Memory B cell (primary cell): ENCODE data around the gene PTPRM.

Source experiments
- ATAC-seq: fragments of 150-1000 bp; cut with Tn5 transposase; 2 replicates; pipeline ENCODE4 v1.10.0; 2021; ENCODE audit warnings: low read depth, mild to moderate bottlenecking, moderate library complexity
- DNase-seq, 2 donors: peaks; one replicate each; pipeline ENCODE4 v3.0.0; 2022; ENCODE audit warnings: low spot score in 2 of 2
- H3K27ac Mint-ChIP-seq: one replicate; pipeline ENCODE4 v1.8.0; 2022; ENCODE audit warnings: mild to moderate bottlenecking, moderate library complexity, mixed read lengths
- H3K27me3 Mint-ChIP-seq: one replicate; pipeline ENCODE4 v1.8.0; 2022; ENCODE audit warnings: mixed read lengths
- H3K36me3 Mint-ChIP-seq: one replicate; pipeline ENCODE4 v1.8.0; 2022; ENCODE audit warnings: mild to moderate bottlenecking, mixed read lengths
- H3K4me1 Mint-ChIP-seq: one replicate; pipeline ENCODE4 v1.8.0; 2022; ENCODE audit warnings: mixed read lengths
- H3K4me3 Mint-ChIP-seq: one replicate; pipeline ENCODE4 v1.8.0; 2022; ENCODE audit warnings: mild to moderate bottlenecking, moderate library complexity, mixed read lengths
- H3K9me3 Mint-ChIP-seq: one replicate; pipeline ENCODE4 v1.8.0; 2022; ENCODE audit warnings: mixed read lengths

PTPRM gene

DNA sequence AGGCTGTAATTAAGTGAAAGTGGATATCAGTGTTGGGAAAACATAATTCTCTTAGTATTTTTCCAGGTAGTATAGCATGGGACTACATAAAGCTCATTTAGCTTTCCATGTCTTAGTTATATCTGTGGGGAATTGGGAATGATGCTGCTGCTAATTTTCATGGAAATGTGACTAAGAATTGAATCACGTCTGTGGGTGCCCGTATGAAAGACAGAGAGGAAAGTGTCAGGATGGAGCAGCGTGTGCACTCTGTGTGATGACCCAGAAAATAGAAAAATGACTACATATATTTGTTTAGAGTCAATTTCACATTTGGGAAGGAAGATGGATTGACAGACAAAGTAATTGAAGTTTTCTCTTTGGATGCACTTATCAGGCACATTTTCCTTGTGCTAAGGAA is 212.1 kb downstream of the PTPRM start:
- Mint-ChIP-seq H3K27me3 (no peaks in the 10 kb centered on the region), H3K4me1 (no peaks in the 10 kb centered on the region), H3K4me3 (no peak overlapping the region), H3K36me3 (no peaks in the 10 kb centered on the region), H3K9me3 (no peaks in the 10 kb centered on the region), H3K27ac (no peak overlapping the region)
- no peak for DNase-seq
- ATAC-seq = no peak

DNA sequence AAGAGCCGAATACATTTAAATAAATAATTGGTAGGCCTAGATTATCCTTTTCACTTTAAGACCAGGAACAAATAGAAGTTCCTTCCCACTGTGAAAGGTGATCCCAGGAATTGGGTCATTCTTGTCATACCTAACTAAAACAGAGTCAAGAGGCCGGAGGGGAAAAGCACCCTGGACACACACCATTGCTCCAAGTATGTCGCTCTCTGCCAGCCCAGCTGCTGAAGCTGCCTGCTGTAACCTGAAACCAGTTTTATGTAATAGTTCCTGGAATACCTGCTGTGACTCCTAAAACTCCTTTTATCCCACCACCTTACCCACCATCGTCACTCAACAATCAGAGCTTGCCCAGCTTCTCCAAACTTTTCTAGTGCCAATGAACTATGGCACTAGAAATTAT is 217.1 kb downstream of the PTPRM start:
- H3K4me3 Mint-ChIP-seq = no peak overlapping the region
- no peak for ATAC-seq
- no peaks in the 10 kb centered on the region for H3K36me3 Mint-ChIP-seq
- DNase-seq = no peak
- no peak overlapping the region for H3K27ac Mint-ChIP-seq
- H3K4me1 Mint-ChIP-seq = no peaks in the 10 kb centered on the region
- H3K9me3 Mint-ChIP-seq = peaks cover 7% of the 10 kb centered on the region
- H3K27me3 Mint-ChIP-seq = no peaks in the 10 kb centered on the region

DNA sequence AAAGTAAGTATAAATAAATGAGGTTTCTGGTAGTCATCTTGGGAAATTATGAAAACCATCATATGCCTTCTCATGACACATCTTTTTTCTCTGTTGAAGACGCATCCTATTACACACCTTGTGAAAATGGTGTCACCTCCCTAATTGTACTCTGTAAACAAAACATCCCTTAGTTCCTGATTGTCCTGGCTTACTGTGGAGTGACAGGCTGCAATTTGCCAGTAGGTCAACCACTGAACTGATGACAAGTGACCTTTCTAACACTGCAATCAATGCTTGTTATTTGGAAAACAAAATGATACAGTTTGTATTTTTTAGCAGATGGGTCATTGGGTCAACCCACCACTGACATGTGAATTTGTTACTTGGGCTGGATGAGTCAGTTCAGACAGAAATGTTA is 219.5 kb downstream of the PTPRM start:
- Mint-ChIP-seq H3K4me3 (no peak overlapping the region), H3K27me3 (no peaks in the 10 kb centered on the region)

DNA sequence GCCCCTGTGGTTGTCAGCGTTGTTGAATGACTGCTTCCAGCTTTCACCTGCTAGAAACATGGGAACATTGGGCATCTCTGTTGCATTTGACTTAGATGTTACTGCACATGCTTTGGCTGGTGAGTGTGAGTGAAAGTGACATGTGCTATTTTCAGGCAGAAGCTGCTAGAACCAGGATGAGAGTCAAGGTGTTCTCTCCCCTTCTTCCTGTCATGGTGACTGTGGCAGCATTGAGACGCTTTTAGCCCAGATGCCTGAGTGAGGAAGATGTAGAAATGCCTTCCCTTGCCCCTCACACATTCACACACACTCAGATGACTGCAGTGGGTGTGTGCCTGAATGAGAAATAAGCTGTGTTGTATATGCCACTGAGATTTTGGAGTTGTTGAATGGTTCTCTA is 220.2 kb downstream of the PTPRM start:
- no peaks in the 10 kb centered on the region for H3K27me3 Mint-ChIP-seq
- ATAC-seq (no peak), DNase-seq (no peak)

More for the DNA sequence above, 219.5 kb downstream of the PTPRM start:
- Mint-ChIP-seq H3K36me3 (no peaks in the 10 kb centered on the region), H3K9me3 (peaks cover 7% of the 10 kb centered on the region), H3K27ac (no peak overlapping the region), H3K4me1 (no peaks in the 10 kb centered on the region)
- no peak for DNase-seq
- ATAC-seq = no peak

DNA sequence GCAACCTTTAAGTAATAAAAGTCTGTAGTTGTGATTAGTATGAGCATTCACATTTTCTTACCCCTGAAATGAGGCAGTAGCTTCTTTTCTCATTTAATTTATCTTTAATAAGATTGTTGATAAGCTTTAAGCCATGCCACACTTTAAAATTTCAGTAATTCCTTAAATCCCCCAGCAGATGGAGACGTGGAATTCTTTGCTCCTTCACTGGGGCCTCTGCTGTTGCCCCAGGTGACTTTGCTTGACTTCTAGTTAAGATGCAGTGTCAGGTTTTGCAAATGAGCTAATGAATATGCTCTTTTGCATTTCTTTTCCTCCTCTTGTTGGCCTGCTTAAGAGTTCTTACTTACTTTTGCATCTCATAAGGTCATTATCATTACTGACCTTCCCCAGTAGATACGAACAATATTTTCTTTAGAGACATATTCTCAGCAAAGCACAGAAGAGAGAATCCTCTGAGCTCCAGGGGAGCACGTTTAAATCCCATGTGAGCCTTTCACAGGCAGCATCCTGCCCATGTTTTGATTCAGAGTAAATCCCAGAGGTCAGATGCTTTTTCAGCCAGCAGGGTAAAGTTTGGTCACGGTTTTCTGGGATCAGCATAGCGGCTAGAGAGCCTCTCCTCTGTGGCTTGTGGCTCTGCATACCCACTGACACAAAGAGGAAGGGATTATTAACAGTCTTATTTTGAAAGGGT is 222.9 kb downstream of the PTPRM start:
- H3K9me3 Mint-ChIP-seq = peaks cover 3% of the 10 kb centered on the region
- DNase-seq = no peak
- H3K27ac Mint-ChIP-seq = no peak overlapping the region
- H3K4me1 Mint-ChIP-seq = no peaks in the 10 kb centered on the region
- ATAC-seq = no peak
- no peaks in the 10 kb centered on the region for H3K27me3 Mint-ChIP-seq
- H3K36me3 Mint-ChIP-seq = no peaks in the 10 kb centered on the region
- no peak overlapping the region for H3K4me3 Mint-ChIP-seq

More for the DNA sequence above, 220.2 kb downstream of the PTPRM start:
- Mint-ChIP-seq H3K9me3 (peaks cover 7% of the 10 kb centered on the region), H3K27ac (no peak overlapping the region), H3K4me1 (no peaks in the 10 kb centered on the region), H3K4me3 (no peak overlapping the region), H3K36me3 (no peaks in the 10 kb centered on the region)

DNA sequence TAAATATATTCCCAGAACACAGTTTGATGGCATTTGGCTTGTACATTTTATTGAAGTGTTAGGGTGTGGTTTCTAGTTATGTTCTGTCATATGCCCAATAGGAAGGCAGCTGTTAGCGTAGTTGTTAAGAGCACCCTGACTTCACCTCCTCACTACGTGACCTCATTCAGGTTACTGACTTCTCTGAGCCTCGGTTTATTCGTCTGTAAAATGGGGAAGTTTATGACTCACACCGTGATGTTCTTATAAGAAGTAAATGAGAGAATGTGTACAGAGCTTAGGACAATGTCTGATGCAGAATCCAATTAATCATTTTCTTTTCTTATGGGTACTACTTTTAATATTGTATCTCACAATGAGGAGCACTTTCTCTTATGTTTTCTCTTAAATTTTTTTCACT is 226.0 kb downstream of the PTPRM start:
- no peak for DNase-seq

DNA sequence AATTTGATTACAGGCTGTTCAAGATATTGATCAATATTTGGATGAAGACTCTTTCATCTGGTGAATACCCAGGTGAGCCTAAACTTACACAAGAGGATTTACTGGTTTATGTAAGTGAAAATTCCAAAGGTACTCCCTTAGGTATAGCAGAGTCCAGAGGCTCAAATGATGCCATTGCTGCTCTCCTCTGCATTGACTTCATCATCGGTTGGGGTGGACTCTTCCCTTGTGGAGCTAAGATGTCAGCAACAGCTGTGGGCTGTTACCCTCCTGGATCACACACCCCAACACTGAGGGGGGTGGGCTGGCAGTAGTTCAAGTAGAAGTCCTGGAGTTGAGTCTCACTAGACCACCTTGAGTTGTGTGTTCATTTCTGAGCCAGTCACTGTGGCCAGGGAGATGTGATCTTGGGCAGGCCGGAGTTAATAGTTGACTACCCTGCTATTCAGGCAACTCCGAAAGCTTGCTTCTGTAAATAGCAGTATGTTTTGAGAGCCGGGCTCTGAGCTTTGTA is 236.9 kb downstream of the PTPRM start:
- no peaks in the 10 kb centered on the region for H3K36me3 Mint-ChIP-seq
- no peaks in the 10 kb centered on the region for H3K27me3 Mint-ChIP-seq
- H3K4me3 Mint-ChIP-seq = no peak overlapping the region
- H3K27ac Mint-ChIP-seq = no peak overlapping the region
- peaks cover 4% of the 10 kb centered on the region for H3K9me3 Mint-ChIP-seq
- DNase-seq = no peak
- no peak for ATAC-seq
- no peaks in the 10 kb centered on the region for H3K4me1 Mint-ChIP-seq

More for the DNA sequence above, 226.0 kb downstream of the PTPRM start:
- H3K36me3 Mint-ChIP-seq = no peaks in the 10 kb centered on the region
- no peaks in the 10 kb centered on the region for H3K4me1 Mint-ChIP-seq
- no peaks in the 10 kb centered on the region for H3K9me3 Mint-ChIP-seq
- no peaks in the 10 kb centered on the region for H3K27me3 Mint-ChIP-seq
- ATAC-seq = no peak
- H3K4me3 Mint-ChIP-seq = no peak overlapping the region
- no peak overlapping the region for H3K27ac Mint-ChIP-seq

DNA sequence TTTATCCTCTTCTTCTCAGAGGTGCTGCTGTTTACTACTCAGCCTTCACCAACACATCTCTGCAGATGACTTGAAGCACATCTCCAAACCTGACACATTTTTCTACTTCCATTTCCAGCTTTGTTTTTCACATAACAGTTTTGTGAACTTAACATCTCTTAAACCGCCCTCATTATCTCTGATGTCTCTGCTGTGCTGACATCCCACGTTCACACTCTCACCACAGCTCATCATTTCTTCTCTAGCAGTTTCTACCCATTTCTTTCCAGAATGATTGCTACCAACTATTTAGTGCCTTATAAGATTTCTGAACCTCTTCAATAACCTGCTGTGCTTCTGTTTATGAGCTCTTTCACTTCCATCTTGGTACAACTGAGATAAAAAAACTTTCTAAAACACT is 238.0 kb downstream of the PTPRM start:
- Mint-ChIP-seq H3K27me3 (no peaks in the 10 kb centered on the region), H3K4me3 (no peak overlapping the region), H3K36me3 (no peaks in the 10 kb centered on the region), H3K4me1 (no peaks in the 10 kb centered on the region), H3K27ac (no peak overlapping the region), H3K9me3 (peaks cover 7% of the 10 kb centered on the region)
- DNase-seq (no peak), ATAC-seq (no peak)

DNA sequence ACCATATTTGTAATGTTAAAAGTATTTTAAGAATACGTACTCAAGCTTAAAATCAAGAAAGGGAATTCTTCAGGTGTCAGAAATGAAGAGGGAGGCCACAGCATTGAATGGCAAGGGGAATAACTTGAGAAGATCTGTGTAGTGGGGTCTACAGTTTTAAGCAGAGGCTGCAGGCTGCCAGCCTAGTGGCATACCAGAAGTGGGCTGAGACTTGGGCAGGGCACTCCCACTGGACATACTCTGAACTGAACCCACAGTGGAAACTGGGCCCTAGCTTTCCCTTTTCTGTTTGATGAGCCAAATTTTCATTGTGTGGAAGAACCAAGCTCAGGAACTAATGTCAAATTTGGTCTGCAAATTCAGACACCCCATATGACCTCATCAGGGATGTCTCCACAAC is 238.8 kb downstream of the PTPRM start:
- H3K27me3 Mint-ChIP-seq = no peaks in the 10 kb centered on the region
- no peak overlapping the region for H3K4me3 Mint-ChIP-seq
- no peaks in the 10 kb centered on the region for H3K36me3 Mint-ChIP-seq
- H3K4me1 Mint-ChIP-seq = no peaks in the 10 kb centered on the region
- H3K27ac Mint-ChIP-seq = no peak overlapping the region
- no peak for DNase-seq
- peaks cover 7% of the 10 kb centered on the region for H3K9me3 Mint-ChIP-seq
- ATAC-seq = no peak

DNA sequence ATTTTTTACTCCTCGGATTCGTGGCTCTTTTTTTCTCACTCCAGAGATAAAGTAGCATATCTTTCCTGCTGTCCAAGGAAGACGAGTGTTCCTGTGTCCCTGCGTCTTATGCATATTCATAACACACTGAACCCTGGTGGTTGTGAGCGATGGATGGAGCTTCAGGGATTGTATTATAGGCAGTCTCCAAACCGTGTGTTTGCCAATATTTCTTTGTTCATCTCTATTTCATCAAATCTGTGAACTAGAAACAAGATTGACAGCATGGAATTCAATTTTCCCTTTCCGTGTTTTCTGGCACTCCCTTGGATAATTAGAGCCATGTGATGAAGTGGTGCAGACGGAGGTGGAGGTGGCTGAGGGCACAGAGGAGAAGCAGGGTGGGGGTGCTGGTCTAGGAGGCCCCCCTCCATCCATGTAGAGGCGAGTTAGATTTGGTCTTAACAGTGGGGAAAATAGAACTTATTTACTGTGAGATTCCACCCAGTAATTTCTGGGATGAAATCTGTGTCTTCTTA is 240.9 kb downstream of the PTPRM start:
- H3K27ac Mint-ChIP-seq = no peak overlapping the region
- H3K4me3 Mint-ChIP-seq = no peak overlapping the region
- no peak for DNase-seq
- H3K27me3 Mint-ChIP-seq = no peaks in the 10 kb centered on the region
- no peaks in the 10 kb centered on the region for H3K4me1 Mint-ChIP-seq
- H3K36me3 Mint-ChIP-seq = no peaks in the 10 kb centered on the region
- ATAC-seq = no peak
- H3K9me3 Mint-ChIP-seq = peaks cover 7% of the 10 kb centered on the region

DNA sequence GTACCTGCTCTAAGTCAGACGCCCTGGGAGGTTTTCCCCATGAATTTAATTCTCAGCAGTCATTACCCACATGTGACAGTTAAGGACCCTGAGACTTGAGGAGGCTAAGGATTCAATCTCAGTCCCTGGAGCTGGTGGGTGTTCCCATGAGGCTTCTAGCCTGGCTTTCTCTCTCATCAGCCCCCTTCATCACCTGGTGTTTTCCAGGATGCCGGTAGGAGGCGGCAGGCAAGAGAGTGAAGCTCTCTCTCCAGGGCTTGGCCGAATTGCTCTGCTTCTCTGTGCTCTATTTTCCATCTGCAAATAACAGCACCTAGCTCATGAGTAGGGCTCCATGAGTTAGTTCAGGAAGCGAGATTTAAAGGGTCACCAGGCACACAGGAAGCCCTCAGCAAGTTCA is 241.9 kb downstream of the PTPRM start:
- Mint-ChIP-seq H3K36me3 (no peaks in the 10 kb centered on the region), H3K27me3 (no peaks in the 10 kb centered on the region), H3K9me3 (peaks cover 8% of the 10 kb centered on the region), H3K4me1 (no peaks in the 10 kb centered on the region), H3K4me3 (no peak overlapping the region), H3K27ac (no peak overlapping the region)
- ATAC-seq = no peak
- DNase-seq = no peak

DNA sequence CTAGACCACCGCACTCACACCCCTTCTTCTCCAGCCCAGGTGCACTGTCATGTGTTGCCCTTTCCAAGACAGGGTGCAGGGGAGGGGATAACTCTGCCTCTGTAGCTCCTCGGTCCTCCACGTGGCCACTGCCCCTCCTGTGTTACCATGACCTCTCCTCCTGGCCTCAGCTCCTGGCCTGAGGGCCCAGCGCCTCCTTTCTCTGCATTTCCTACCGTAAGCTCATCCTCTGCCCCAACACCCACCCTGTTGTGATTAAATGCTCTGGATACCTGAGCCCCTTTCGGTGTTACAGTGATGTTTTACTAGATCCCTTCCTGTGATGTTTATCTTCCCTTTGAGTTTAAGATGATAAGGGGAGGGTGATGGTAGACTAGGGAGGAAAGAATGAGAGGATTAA is 242.3 kb downstream of the PTPRM start:
- H3K4me1 Mint-ChIP-seq = no peaks in the 10 kb centered on the region
- DNase-seq (no peak), ATAC-seq (no peak)
- H3K4me3 Mint-ChIP-seq = no peak overlapping the region
- no peaks in the 10 kb centered on the region for H3K36me3 Mint-ChIP-seq
- no peaks in the 10 kb centered on the region for H3K27me3 Mint-ChIP-seq
- H3K27ac Mint-ChIP-seq = no peak overlapping the region
- H3K9me3 Mint-ChIP-seq = peaks cover 9% of the 10 kb centered on the region

DNA sequence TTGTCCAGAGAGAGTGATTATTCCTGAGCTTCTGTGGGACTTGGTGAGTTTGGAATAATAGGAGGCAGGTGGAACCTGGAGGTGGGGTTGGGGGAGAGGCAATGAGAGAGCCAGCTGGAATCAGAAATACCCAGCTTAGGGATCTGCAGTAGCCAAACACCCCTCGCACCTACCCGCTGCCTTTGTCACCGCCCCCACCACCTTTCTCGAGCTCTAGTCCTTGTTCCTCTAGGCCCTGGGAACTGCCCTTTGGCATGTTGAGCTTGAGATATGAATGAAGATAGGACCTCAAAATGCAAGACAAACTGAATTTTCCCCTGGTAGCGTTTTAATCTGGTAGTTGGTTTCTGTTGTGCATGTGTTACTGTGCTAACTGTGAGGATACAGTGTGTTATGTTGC is 242.9 kb downstream of the PTPRM start:
- H3K4me1 Mint-ChIP-seq = no peaks in the 10 kb centered on the region
- no peaks in the 10 kb centered on the region for H3K27me3 Mint-ChIP-seq
- DNase-seq = no peak
- H3K9me3 Mint-ChIP-seq = peaks cover 10% of the 10 kb centered on the region
- no peak overlapping the region for H3K4me3 Mint-ChIP-seq
- no peak overlapping the region for H3K27ac Mint-ChIP-seq
- H3K36me3 Mint-ChIP-seq = no peaks in the 10 kb centered on the region
- ATAC-seq = no peak

DNA sequence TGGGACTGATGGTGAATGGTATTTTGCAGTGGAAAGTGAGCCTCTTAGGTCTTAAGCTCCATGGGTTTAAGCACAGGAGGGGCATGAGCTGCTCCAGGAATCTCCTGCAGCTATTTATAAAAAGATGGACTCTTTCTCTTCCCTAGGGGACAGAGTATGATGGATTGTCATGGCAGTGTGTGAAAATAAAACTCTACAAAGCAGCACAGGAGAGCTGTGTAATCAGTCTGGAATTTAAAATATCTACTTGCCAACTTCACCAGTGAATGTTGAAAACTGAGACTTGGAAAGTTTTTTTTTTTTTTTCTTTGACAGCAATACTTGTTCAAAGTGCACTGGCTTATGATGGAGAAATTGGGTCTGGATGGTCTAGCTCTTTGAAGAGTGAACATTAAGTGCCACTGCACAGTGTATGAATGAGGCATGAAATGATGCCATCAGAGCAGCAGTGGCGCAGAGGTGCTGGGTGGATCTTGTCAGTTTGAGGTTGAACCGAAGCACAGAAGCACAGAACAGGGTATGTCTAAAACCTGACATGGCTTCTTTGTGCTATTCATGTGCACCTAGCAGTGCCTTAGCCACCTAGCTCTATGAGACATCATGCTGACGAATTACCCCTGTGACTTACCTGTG is 245.4 kb downstream of the PTPRM start:
- DNase-seq = no peak
- Mint-ChIP-seq H3K4me3 (no peak overlapping the region), H3K9me3 (peaks cover 12% of the 10 kb centered on the region), H3K4me1 (no peaks in the 10 kb centered on the region), H3K27me3 (no peaks in the 10 kb centered on the region), H3K36me3 (no peaks in the 10 kb centered on the region), H3K27ac (no peak overlapping the region)
- no peak for ATAC-seq

DNA sequence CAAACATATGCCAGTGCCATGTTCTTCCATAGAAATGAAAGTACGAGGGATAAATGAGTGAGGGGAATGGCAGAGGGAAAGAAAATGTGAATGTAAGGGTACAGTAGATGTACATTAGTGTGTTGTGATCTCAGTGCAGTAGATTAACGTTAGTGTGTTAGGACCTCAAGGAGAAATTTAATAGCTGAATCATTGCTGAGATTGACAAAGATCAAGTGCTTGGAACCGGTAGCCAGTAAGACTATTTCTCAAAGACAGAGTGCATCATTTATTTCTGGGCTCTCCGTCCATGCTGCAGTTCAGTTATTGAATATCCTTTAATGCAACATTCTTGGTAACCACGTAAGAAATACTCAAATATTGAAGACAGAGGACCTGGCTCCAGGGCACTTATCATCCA is 246.0 kb downstream of the PTPRM start:
- Mint-ChIP-seq H3K36me3 (no peaks in the 10 kb centered on the region), H3K4me3 (no peak overlapping the region), H3K27ac (no peak overlapping the region), H3K27me3 (no peaks in the 10 kb centered on the region), H3K4me1 (no peaks in the 10 kb centered on the region), H3K9me3 (peaks cover 12% of the 10 kb centered on the region)
- DNase-seq (no peak), ATAC-seq (no peak)
